ENCODE data around the gene PCDHB15. TPM values are rescaled to one million over a fixed set of nuclear protein-coding genes. Genes with fewer than 3 reads are reported as not detected.

Gene PCDHB15
- total RNA-seq, 1 experiment from 2014 or later: 0.07 TPM

DNA sequence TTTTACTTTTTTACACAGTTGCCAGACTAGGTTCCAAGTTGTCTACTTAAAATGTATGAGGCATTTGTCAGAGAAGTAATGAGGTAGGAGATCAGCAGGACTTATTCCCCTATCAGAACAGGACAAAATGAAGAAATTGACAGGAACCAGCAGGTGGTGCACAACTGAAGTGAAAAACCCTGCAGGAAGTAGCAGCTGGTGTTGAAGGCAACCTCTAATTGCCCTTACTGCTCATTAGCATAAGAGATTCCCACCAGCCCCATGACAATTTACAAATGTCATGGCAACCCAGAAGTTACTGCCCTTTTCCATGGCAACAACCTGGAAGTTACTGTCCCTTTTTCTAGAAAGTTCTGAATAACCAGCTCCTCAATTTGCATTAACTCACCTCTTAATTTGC lies 5.4 kb downstream of the PCDHB15 start:
- no peaks in the 10 kb centered on the region for H3K4me1 ChIP-seq (ENCODE audit: control insufficient read depth in 1 of 2, insufficient read depth in 2 of 2, low read length in 2 of 2)
- RAD21 ChIA-PET (ENCODE audit: low non-redundant PET in 1 of 2, low total read pairs in 2 of 2, uncharacterized antibody in 2 of 2, unreplicated experiment in 2 of 2): no interaction called here
- peaks cover 7 to 17% of the 10 kb centered on the region in 2 experiments; a peak in 2 of 4 replicates for H3K9me3 ChIP-seq (ENCODE audit: control insufficient read depth in 1 of 2, insufficient read depth in 1 of 2, low read depth in 1 of 2, low read length in 2 of 2)
- no peak overlapping the region for H3K9ac ChIP-seq (ENCODE audit: low read length)
- H4K20me1 ChIP-seq (ENCODE audit: insufficient read depth): no peaks in the 10 kb centered on the region
- BruUV-seq (replicated peaks): no TSS peak
- no peaks in the 10 kb centered on the region for H3K9me2 ChIP-seq (ENCODE audit: insufficient read depth)
- POLR2A ChIA-PET: no interaction called here
- H3K4me3 ChIP-seq (replicated peaks in 1 of 2; ENCODE audit: low read depth in 1 of 2, low read length in 2 of 2): no peak overlapping the region
- no peaks in the 10 kb centered on the region for H3K27me3 ChIP-seq (ENCODE audit: insufficient read depth, low read length)
- TF ChIP-seq YY1 (IDR thresholded peaks at IDR 0.05; ENCODE audit: extremely low read depth, insufficient replicate concordance, low read depth, low read length) (no peak), SIN3A (IDR thresholded peaks at IDR 0.05; ENCODE audit: low read depth) (no peak), EGR1 (IDR thresholded peaks at IDR 0.05; ENCODE audit: low read depth) (no peak), EZH2phosphoT487 (IDR thresholded peaks at IDR 0.05; ENCODE audit: borderline replicate concordance) (no peak), ZNF274 (IDR thresholded peaks at IDR 0.05; ENCODE audit: low read depth, low read length) (no peak), SP1 (IDR thresholded peaks at IDR 0.05; ENCODE audit: low read depth) (no peak), ZFX (IDR thresholded peaks at IDR 0.05) (no peak), JUND (IDR thresholded peaks at IDR 0.05) (no peak), POLR2A (IDR thresholded peaks at IDR 0.05; ENCODE audit: borderline replicate concordance, extremely low read depth, insufficient read depth, insufficient read length) (no peak), ELF1 (IDR thresholded peaks at IDR 0.05; ENCODE audit: borderline replicate concordance, low read depth) (no peak), RAD21 (IDR thresholded peaks at IDR 0.05; ENCODE audit: low read depth) (no peak), SRF (IDR thresholded peaks at IDR 0.05; ENCODE audit: low read depth) (no peak), CEBPB (IDR thresholded peaks at IDR 0.05; ENCODE audit: low read depth) (no peak), EZH2 (IDR thresholded peaks at IDR 0.05) (no peak), TCF7L2 (IDR thresholded peaks at IDR 0.05; ENCODE audit: borderline replicate concordance, extremely low read depth, insufficient read depth, insufficient read length) (no peak)
- TF ChIP-seq, protein P1, sequence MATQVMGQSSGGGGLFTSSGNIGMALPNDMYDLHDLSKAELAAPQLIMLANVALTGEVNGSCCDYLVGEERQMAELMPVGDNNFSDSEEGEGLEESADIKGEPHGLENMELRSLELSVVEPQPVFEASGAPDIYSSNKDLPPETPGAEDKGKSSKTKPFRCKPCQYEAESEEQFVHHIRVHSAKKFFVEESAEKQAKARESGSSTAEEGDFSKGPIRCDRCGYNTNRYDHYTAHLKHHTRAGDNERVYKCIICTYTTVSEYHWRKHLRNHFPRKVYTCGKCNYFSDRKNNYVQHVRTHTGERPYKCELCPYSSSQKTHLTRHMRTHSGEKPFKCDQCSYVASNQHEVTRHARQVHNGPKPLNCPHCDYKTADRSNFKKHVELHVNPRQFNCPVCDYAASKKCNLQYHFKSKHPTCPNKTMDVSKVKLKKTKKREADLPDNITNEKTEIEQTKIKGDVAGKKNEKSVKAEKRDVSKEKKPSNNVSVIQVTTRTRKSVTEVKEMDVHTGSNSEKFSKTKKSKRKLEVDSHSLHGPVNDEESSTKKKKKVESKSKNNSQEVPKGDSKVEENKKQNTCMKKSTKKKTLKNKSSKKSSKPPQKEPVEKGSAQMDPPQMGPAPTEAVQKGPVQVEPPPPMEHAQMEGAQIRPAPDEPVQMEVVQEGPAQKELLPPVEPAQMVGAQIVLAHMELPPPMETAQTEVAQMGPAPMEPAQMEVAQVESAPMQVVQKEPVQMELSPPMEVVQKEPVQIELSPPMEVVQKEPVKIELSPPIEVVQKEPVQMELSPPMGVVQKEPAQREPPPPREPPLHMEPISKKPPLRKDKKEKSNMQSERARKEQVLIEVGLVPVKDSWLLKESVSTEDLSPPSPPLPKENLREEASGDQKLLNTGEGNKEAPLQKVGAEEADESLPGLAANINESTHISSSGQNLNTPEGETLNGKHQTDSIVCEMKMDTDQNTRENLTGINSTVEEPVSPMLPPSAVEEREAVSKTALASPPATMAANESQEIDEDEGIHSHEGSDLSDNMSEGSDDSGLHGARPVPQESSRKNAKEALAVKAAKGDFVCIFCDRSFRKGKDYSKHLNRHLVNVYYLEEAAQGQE (IDR thresholded peaks at IDR 0.05; ENCODE audit: low read depth): no peak
- TF ChIP-seq, protein P2, sequence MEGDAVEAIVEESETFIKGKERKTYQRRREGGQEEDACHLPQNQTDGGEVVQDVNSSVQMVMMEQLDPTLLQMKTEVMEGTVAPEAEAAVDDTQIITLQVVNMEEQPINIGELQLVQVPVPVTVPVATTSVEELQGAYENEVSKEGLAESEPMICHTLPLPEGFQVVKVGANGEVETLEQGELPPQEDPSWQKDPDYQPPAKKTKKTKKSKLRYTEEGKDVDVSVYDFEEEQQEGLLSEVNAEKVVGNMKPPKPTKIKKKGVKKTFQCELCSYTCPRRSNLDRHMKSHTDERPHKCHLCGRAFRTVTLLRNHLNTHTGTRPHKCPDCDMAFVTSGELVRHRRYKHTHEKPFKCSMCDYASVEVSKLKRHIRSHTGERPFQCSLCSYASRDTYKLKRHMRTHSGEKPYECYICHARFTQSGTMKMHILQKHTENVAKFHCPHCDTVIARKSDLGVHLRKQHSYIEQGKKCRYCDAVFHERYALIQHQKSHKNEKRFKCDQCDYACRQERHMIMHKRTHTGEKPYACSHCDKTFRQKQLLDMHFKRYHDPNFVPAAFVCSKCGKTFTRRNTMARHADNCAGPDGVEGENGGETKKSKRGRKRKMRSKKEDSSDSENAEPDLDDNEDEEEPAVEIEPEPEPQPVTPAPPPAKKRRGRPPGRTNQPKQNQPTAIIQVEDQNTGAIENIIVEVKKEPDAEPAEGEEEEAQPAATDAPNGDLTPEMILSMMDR (IDR thresholded peaks at IDR 0.05 in 2 of 3, conservative IDR thresholded peaks at IDR 0.05 in 1 of 3; ENCODE audit: borderline replicate concordance in 1 of 3, insufficient read depth in 1 of 3, low read depth in 2 of 3, low read length in 2 of 3): no peak
- TF ChIP-seq, protein P3, sequence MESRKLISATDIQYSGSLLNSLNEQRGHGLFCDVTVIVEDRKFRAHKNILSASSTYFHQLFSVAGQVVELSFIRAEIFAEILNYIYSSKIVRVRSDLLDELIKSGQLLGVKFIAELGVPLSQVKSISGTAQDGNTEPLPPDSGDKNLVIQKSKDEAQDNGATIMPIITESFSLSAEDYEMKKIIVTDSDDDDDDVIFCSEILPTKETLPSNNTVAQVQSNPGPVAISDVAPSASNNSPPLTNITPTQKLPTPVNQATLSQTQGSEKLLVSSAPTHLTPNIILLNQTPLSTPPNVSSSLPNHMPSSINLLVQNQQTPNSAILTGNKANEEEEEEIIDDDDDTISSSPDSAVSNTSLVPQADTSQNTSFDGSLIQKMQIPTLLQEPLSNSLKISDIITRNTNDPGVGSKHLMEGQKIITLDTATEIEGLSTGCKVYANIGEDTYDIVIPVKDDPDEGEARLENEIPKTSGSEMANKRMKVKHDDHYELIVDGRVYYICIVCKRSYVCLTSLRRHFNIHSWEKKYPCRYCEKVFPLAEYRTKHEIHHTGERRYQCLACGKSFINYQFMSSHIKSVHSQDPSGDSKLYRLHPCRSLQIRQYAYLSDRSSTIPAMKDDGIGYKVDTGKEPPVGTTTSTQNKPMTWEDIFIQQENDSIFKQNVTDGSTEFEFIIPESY (IDR thresholded peaks at IDR 0.05; ENCODE audit: extremely low read depth, insufficient replicate concordance, low read length): no peak
- TF ChIP-seq, protein P4, sequence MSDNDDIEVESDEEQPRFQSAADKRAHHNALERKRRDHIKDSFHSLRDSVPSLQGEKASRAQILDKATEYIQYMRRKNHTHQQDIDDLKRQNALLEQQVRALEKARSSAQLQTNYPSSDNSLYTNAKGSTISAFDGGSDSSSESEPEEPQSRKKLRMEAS (IDR thresholded peaks at IDR 0.05): no peak
- no peaks in the 10 kb centered on the region for H3K79me2 ChIP-seq (ENCODE audit: insufficient read depth, low read length)
- intact Hi-C loops (cut with micrococcal nuclease): no loop called here
- no peak overlapping the region for H3K4me2 ChIP-seq (ENCODE audit: low read length)
- H2AFZ ChIP-seq (ENCODE audit: low read depth, low read length, poor library complexity, severe bottlenecking): no peak overlapping the region
- DNase-seq (ENCODE audit: low read depth, low spot score) (no peak), ATAC-seq (no peak)
- no peaks in the 10 kb centered on the region for H3K36me3 ChIP-seq (ENCODE audit: control insufficient read depth in 1 of 2, insufficient read depth in 2 of 2, low read length in 2 of 2)
- H3K27ac ChIP-seq (ENCODE audit: low read depth, low read length): no peak overlapping the region
- CTCF ChIA-PET: no interaction called here

Data from HCT116 (cell line).